Uterus (tissue), 2 donors: ENCODE measurements around the gene PRR5L.

Experiments
- POLR2A ChIP-seq, 2 donors: fragments of 450-650 bp; IDR thresholded peaks; one replicate each; pipeline ENCODE4 v1.6.1; 2016; ENCODE audit warnings: antibody characterized with exemption in 2 of 2, mild to moderate bottlenecking in 1 of 2, moderate library complexity in 1 of 2
- TF ChIP-seq, protein P1 (sequence below), 4 experiments: fragments of 200-600 bp in 2 of 4; fragments of 450-650 bp in 2 of 4; sonication (generic) in 2 of 4; IDR thresholded peaks; one replicate each; pipeline ENCODE4 v1.5.1; 2016 to 2019; ENCODE audit warnings: antibody characterized with exemption in 4 of 4, mild to moderate bottlenecking in 2 of 4, moderate library complexity in 1 of 4

DNA sequence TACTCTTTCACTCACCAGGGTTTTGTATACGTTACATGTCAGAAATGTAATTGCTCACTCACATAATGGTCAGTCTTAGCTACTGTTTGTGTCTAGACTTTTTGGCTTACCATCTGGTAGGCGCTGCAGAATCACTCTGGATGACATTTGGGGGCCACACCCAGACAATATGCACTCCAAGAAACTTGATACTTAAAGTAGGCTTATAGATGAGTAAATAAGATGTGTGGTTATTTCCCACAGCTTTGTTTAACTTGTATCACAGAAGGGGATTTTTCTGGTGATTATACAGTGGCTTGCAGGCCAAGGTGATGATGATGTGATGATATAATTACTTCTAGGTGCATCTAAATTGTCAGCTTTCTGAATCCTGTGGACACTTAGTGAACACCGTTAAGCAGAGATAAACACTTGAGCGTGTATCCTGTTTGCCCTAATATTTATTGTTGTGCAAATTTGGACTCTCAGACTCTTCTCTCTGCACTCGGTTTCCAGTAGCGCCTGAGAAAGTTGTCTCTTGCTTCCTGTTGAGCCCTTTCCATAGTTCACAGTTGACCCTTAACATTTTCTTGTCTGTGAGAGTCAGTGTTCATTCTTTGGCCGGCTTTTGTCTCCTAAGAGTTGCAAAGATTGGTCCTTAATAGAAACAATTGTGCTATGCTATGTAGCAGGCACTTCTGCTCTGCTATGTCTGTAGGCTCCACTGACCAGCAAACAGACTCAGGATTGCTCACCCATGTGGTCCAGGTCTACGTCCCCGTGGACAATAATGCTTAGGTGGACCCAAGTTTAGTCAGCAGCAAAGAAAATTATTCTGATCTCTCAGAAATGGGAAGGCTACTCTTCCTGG lies 89.3 kb downstream of the PRR5L start:
- TF ChIP-seq, protein P1, sequence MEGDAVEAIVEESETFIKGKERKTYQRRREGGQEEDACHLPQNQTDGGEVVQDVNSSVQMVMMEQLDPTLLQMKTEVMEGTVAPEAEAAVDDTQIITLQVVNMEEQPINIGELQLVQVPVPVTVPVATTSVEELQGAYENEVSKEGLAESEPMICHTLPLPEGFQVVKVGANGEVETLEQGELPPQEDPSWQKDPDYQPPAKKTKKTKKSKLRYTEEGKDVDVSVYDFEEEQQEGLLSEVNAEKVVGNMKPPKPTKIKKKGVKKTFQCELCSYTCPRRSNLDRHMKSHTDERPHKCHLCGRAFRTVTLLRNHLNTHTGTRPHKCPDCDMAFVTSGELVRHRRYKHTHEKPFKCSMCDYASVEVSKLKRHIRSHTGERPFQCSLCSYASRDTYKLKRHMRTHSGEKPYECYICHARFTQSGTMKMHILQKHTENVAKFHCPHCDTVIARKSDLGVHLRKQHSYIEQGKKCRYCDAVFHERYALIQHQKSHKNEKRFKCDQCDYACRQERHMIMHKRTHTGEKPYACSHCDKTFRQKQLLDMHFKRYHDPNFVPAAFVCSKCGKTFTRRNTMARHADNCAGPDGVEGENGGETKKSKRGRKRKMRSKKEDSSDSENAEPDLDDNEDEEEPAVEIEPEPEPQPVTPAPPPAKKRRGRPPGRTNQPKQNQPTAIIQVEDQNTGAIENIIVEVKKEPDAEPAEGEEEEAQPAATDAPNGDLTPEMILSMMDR (IDR thresholded peaks at IDR 0.05) = no peak
- no peak for TF ChIP-seq POLR2A (IDR thresholded peaks at IDR 0.05)
